ENCODE measurements around the gene FAM53A. TPM values are rescaled to one million over a fixed set of nuclear protein-coding genes. Genes with fewer than 3 reads are reported as not detected.

The FAM53A gene
- total and polyA plus RNA-seq, 10 of the 15 experiments (the other 5 are each of a cell fraction or from before 2014, with no cell fraction given), result 0.02 to 0.87 (median 0.38) TPM; not detected in 2

GRCh38 chr4:1666391-1666790 is 17.7 kb downstream of the FAM53A start:
- Histone ChIP-seq H4K20me1 (ENCODE audit: control insufficient read depth, insufficient read depth) (no peaks in the 10 kb centered on the region), H3K4me1 (ENCODE audit: control insufficient read depth, insufficient read depth, low read length) (no peaks in the 10 kb centered on the region), H3K36me3 (ENCODE audit: control insufficient read depth in 2 of 2, insufficient read depth in 2 of 2, low read length in 1 of 2) (no peaks in the 10 kb centered on the region), H3K27ac (ENCODE audit: control insufficient read depth, insufficient read depth) (no peak overlapping the region), H3K79me2 (ENCODE audit: control insufficient read depth, insufficient read depth, low read length) (no peaks in the 10 kb centered on the region), H3K27me3 (replicated peaks in 1 of 2; ENCODE audit: control insufficient read depth in 2 of 2, insufficient read depth in 2 of 2, low read length in 1 of 2) (no peaks in the 10 kb centered on the region), H3K9ac (ENCODE audit: control insufficient read depth, insufficient read depth, low read length) (no peak overlapping the region), H3K4me3 (no peak overlapping the region), H3K9me3 (replicated peaks; ENCODE audit: control insufficient read depth, insufficient read depth, low read length) (no peaks in the 10 kb centered on the region), H3K4me2 (ENCODE audit: control insufficient read depth, insufficient read depth) (no peak overlapping the region), H2AFZ (ENCODE audit: control insufficient read depth, low read depth, low read length) (no peak overlapping the region)
- TF ChIP-seq NFYB (IDR thresholded peaks at IDR 0.05; ENCODE audit: insufficient read depth, low read depth, low read length), result no peak
- TF ChIP-seq CREB1 (IDR thresholded peaks at IDR 0.05; ENCODE audit: low read depth), result no peak
- TF ChIP-seq IRF4 (IDR thresholded peaks at IDR 0.05; ENCODE audit: low read depth, low read length), result no peak
- TF ChIP-seq KAT2A (conservative IDR thresholded peaks at IDR 0.05; ENCODE audit: control insufficient read depth, low read depth, low read length), result no peak
- no peak for TF ChIP-seq CBFB (IDR thresholded peaks at IDR 0.05; ENCODE audit: low read depth)
- no peak for TF ChIP-seq WRNIP1 (IDR thresholded peaks at IDR 0.05; ENCODE audit: borderline replicate concordance, low read depth, low read length)
- TF ChIP-seq HSF1 (IDR thresholded peaks at IDR 0.05; ENCODE audit: low read depth, low read length), result no peak
- no peak for TF ChIP-seq ASH2L (IDR thresholded peaks at IDR 0.05; ENCODE audit: borderline replicate concordance, low read depth)
- TF ChIP-seq NFXL1 (IDR thresholded peaks at IDR 0.05; ENCODE audit: borderline replicate concordance), result no peak
- TF ChIP-seq DPF2 (IDR thresholded peaks at IDR 0.05), result no peak
- no peak for TF ChIP-seq IRF5 (IDR thresholded peaks at IDR 0.05; ENCODE audit: borderline replicate concordance)
- TF ChIP-seq YBX1 (IDR thresholded peaks at IDR 0.05), result no peak
- TF ChIP-seq POLR2AphosphoS5 (IDR thresholded peaks at IDR 0.05; ENCODE audit: low read length), result no peak
- ATAC-seq, result no peak
- in situ Hi-C loops (cut with MboI) (no loop called here), intact Hi-C loops (cut with micrococcal nuclease; ENCODE audit: unreplicated experiment) (no loop called here)
- CTCF ChIA-PET, result no interaction called here
- BruUV-seq (replicated peaks), result no TSS peak
- RAD21 ChIA-PET (ENCODE audit: unreplicated experiment), result interaction anchor here (0.7 kb wide), 1 partner anchor 451 kb away, joined by 3 read pairs; no protein-coding TSS in a partner anchor
- POLR2A ChIA-PET, result no interaction called here
- SMC1A ChIA-PET (ENCODE audit: uncharacterized antibody, unreplicated experiment), result no interaction called here
- DNase-seq (ENCODE audit: low read depth, low spot score), result no peak
- FAIRE-seq, result no peak
- 63% methylated on average over 12 of the region's 12 CpGs for whole genome bisulfite sequencing (ENCODE audit: insufficient coverage, insufficient replicate concordance, low lambda C conversion rate, missing lambda C conversion rate)

Measured in GM12878 (cell line).